HepG2 (cell line): ENCODE data around the gene NFE2L1. TPM values are rescaled to one million over a fixed set of nuclear protein-coding genes. Genes with fewer than 3 reads are reported as not detected.
A peak's percentile ranks its signal among the peaks of the same experiment; 100 is the strongest.

Source experiments
- CREB1 ChIP-seq, 2 experiments: fragments of 450-650 bp in 1 of 2; IDR thresholded peaks; 2 replicates each; pipeline ENCODE4 v1.6.1; 2016 to 2017; ENCODE audit warnings: control low read depth in 1 of 2, mild to moderate bottlenecking in 1 of 2, missing compliant biosample characterization in 1 of 2, missing genetic modification characterization in 1 of 2
- FOXK1 ChIP-seq: sonication (generic); formaldehyde crosslinking; IDR thresholded peaks from 2 replicates; pipeline ENCODE4 v1.4.0; 2020; ENCODE audit warnings: low read depth, missing genetic modification reagents, borderline replicate concordance
- GPBP1L1 ChIP-seq: sonication (generic); formaldehyde crosslinking; IDR thresholded peaks from 2 replicates; pipeline ENCODE4 v1.5.0; 2020; ENCODE audit warnings: mild to moderate bottlenecking, missing genetic modification reagents
- KAT7 ChIP-seq: IDR thresholded peaks from 2 replicates; pipeline ENCODE4 v1.6.1; 2018; ENCODE audit warnings: borderline replicate concordance, missing compliant biosample characterization
- KMT2A ChIP-seq: sonication (generic); formaldehyde crosslinking; IDR thresholded peaks from 2 replicates; pipeline ENCODE4 v1.4.0; 2020; ENCODE audit warnings: missing genetic modification reagents
- MAFF ChIP-seq: IDR thresholded peaks from 2 replicates; pipeline ENCODE4 v1.6.1; 2011; ENCODE audit warnings: low read depth, low read length, improper control_type of control experiment
- NR0B2 ChIP-seq: sonication (generic); formaldehyde crosslinking; IDR thresholded peaks from 2 replicates; pipeline ENCODE4 v1.4.0; 2020; ENCODE audit warnings: mild to moderate bottlenecking, missing genetic modification reagents
- PATZ1 ChIP-seq: sonication (generic); formaldehyde crosslinking; IDR thresholded peaks from 2 replicates; pipeline ENCODE4 v1.4.0; 2020; ENCODE audit warnings: missing genetic modification reagents
- RXRA ChIP-seq: sonication (generic); formaldehyde crosslinking; IDR thresholded peaks from 2 replicates; pipeline ENCODE4 v1.5.1; 2020; ENCODE audit warnings: missing genetic modification reagents
- TBX3 ChIP-seq: fragments of 450-650 bp; IDR thresholded peaks from 2 replicates; pipeline ENCODE4 v1.6.1; 2017; ENCODE audit warnings: antibody characterized with exemption, mild to moderate bottlenecking, inconsistent platforms, borderline replicate concordance
- ZBTB26 ChIP-seq: IDR thresholded peaks from 2 replicates; pipeline ENCODE4 v1.6.1; 2016; ENCODE audit warnings: missing compliant biosample characterization, missing genetic modification reagents, borderline replicate concordance
- ZC3H13 ChIP-seq: sonication (generic); formaldehyde crosslinking; IDR thresholded peaks from 2 replicates; pipeline ENCODE4 v1.8.1; 2023; ENCODE audit warnings: mild to moderate bottlenecking, missing genetic modification reagents, moderate library complexity
- ZNF230 ChIP-seq: sonication (generic); formaldehyde crosslinking; IDR thresholded peaks from 2 replicates; pipeline ENCODE4 v1.4.0; 2020; ENCODE audit warnings: mild to moderate bottlenecking, missing genetic modification reagents
- ZNF563 ChIP-seq: sonication (generic); formaldehyde crosslinking; IDR thresholded peaks from 2 replicates; pipeline ENCODE4 v1.8.0; 2022; ENCODE audit warnings: mild to moderate bottlenecking, moderate library complexity, missing genetic modification reagents
- ZNF572 ChIP-seq: sonication (generic); formaldehyde crosslinking; IDR thresholded peaks from 2 replicates; pipeline ENCODE4 v1.5.1; 2020; ENCODE audit warnings: mild to moderate bottlenecking, missing genetic modification reagents
- ZNF577 ChIP-seq: sonication (generic); formaldehyde crosslinking; IDR thresholded peaks from 2 replicates; pipeline ENCODE4 v1.4.0; 2020; ENCODE audit warnings: mild to moderate bottlenecking, low read depth, missing genetic modification reagents, borderline replicate concordance
- polyA plus RNA-seq, 8 experiments: library from polyadenylated mRNA; depleted of rRNA in 3 of 8; stranded (reverse) in 7 of 8; unstranded in 1 of 8; fragments of >200 nt; fragmentation: Illumina TruSeq in 4 of 8; extraction: Trizol in 4 of 8; gene quantifications; 2 replicates each; pipeline versions ENCODE4 v1.2.1 to v1.2.3, GENCODE V29; 2011 to 2016; ENCODE audit warnings: low read depth in 4 of 8, missing spikeins in 1 of 8, mixed read lengths in 1 of 8; ENCODE audit not compliant: insufficient read depth in 1 of 8
- total RNA-seq, 5 experiments: library from RNA; depleted of rRNA; stranded (reverse); fragments of >200 nt; fragmentation: Illumina TruSeq; extraction: Trizol; gene quantifications; 2 replicates each; pipeline ENCODE4 v1.2.3, GENCODE V29; 2016; ENCODE audit warnings: low read depth in 1 of 5
- TF ChIP-seq, protein P1 (sequence below), 2 experiments: sonication (generic) in 1 of 2; formaldehyde crosslinking in 1 of 2; IDR thresholded peaks; 2 replicates each; pipeline versions ENCODE4 v1.4.0 to v1.6.1; 2016 to 2020; ENCODE audit warnings: borderline replicate concordance in 1 of 2, low read depth in 1 of 2, mild to moderate bottlenecking in 1 of 2, missing genetic modification reagents in 1 of 2

NFE2L1 gene
- total and polyA plus RNA-seq, 2 of the 13 experiments (the other 11 are each of a cell fraction or from before 2014, with no cell fraction given) = 67.0 to 234 TPM

GRCh38 chr17:48107137-48108055, 59.2 kb downstream of the NFE2L1 start, which contains the start of gene SNX11 (continued):
- TF ChIP-seq RXRA (CRISPR knock-in tag) = peak; percentile 76; the same call in 1 of the 2 replicates
- peak; percentile 73; the same call in 1 of the 2 replicates for TF ChIP-seq KMT2A (CRISPR knock-in tag)
- TF ChIP-seq TBX3 = no peak
- TF ChIP-seq MAFF = no peak
- TF ChIP-seq ZC3H13 (CRISPR knock-in tag) = peak; percentile 37; the same call in 1 of the 2 replicates
- TF ChIP-seq, protein P1, sequence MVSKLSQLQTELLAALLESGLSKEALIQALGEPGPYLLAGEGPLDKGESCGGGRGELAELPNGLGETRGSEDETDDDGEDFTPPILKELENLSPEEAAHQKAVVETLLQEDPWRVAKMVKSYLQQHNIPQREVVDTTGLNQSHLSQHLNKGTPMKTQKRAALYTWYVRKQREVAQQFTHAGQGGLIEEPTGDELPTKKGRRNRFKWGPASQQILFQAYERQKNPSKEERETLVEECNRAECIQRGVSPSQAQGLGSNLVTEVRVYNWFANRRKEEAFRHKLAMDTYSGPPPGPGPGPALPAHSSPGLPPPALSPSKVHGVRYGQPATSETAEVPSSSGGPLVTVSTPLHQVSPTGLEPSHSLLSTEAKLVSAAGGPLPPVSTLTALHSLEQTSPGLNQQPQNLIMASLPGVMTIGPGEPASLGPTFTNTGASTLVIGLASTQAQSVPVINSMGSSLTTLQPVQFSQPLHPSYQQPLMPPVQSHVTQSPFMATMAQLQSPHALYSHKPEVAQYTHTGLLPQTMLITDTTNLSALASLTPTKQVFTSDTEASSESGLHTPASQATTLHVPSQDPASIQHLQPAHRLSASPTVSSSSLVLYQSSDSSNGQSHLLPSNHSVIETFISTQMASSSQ (IDR thresholded peaks at IDR 0.05; ENCODE audit: low read depth) = no peak
- TF ChIP-seq, protein P1 (CRISPR knock-in tag; IDR thresholded peaks at IDR 0.05; ENCODE audit: borderline replicate concordance) = peak; percentile 57; the same call in 1 of the 2 replicates
- peak; percentile 86; the same call in 1 of the 2 replicates for TF ChIP-seq ZNF572 (CRISPR knock-in tag)
- TF ChIP-seq ZNF563 = 0 out of 2 replicates have a peak, but pooled peaks have one; percentile 22
- 0 out of 2 replicates have a peak, but pooled peaks have one; percentile 9 for TF ChIP-seq ZBTB26
- TF ChIP-seq ZNF577 (CRISPR knock-in tag) = no peak
- peak; percentile 75 for TF ChIP-seq FOXK1 (CRISPR knock-in tag)
- peak; percentile 79 for TF ChIP-seq PATZ1 (CRISPR knock-in tag)
- no peak for TF ChIP-seq GPBP1L1 (CRISPR knock-in tag)
- peak; percentile 62 for TF ChIP-seq CREB1 (IDR thresholded peaks at IDR 0.05)
- peak; percentile 81 for TF ChIP-seq CREB1 (CRISPR knock-in tag; IDR thresholded peaks at IDR 0.05)
- TF ChIP-seq ZNF230 (CRISPR knock-in tag) = peak; percentile 84; the same call in 1 of the 2 replicates
- peak; percentile 75; the same call in 1 of the 2 replicates for TF ChIP-seq KAT7 (CRISPR knock-in tag)
- peak; percentile 85; the same call in 1 of the 2 replicates for TF ChIP-seq NR0B2
